OCI-LY3 (cell line): Measurements from ENCODE around the gene FDXR.

Experiments
- H2AFZ ChIP-seq: fragments of 200-600, 300-600 bp; shearing (Covaris generic); 2 replicates; pipeline ENCODE4 v1.6.0; 2014; ENCODE audit warnings: antibody characterized with exemption, low read depth, low read length
- H3K27ac ChIP-seq: fragments of 200-600, 300-600 bp; sonication (generic); 2 replicates; pipeline ENCODE4 v1.5.1; 2014; ENCODE audit warnings: mild to moderate bottlenecking, low read length, moderate library complexity, mixed read lengths
- H3K27me3 ChIP-seq: fragments of 200-600, 300-600 bp; sonication (generic); 2 replicates; pipeline ENCODE4 v1.6.1; 2014; ENCODE audit warnings: low read depth, low read length, mixed read lengths
- H3K36me3 ChIP-seq: fragments of 200-600, 300-600 bp; sonication (generic); replicated peaks from 2 replicates; pipeline ENCODE3; 2014; ENCODE audit warnings: low read depth, low read length, mixed read lengths
- H3K4me1 ChIP-seq: fragments of 300-600, 200-600 bp; sonication (generic); 2 replicates; pipeline ENCODE4 v1.6.1; 2014; ENCODE audit warnings: low read length, mixed read lengths
- H3K4me2 ChIP-seq: fragments of 200-600, 300-600 bp; sonication (generic); 2 replicates; pipeline ENCODE4 v1.6.1; 2014; ENCODE audit warnings: low read length, mixed read lengths
- H3K4me3 ChIP-seq: fragments of 300-600, 200-600 bp; sonication (generic); 2 replicates; pipeline ENCODE4 v1.5.1; 2014; ENCODE audit warnings: antibody characterized with exemption, mild to moderate bottlenecking, low read length, moderate library complexity
- H3K79me2 ChIP-seq: fragments of 300-600, 200-600 bp; shearing (Covaris generic); 2 replicates; pipeline ENCODE4 v1.6.1; 2014; ENCODE audit warnings: mild to moderate bottlenecking, low read length, mixed read lengths
- H3K9ac ChIP-seq: fragments of 300-600, 200-600 bp; shearing (Covaris generic); 2 replicates; pipeline ENCODE4 v1.6.0; 2014; ENCODE audit warnings: mild to moderate bottlenecking, low read length, moderate library complexity
- H3K9me3 ChIP-seq: fragments of 200-600, 300-600 bp; shearing (Covaris generic); 2 replicates; pipeline ENCODE4 v1.6.1; 2014; ENCODE audit warnings: low read length, mixed read lengths; ENCODE audit not compliant: insufficient read depth
- H4K20me1 ChIP-seq: fragments of 200-600, 300-600 bp; sonication (generic); 2 replicates; pipeline ENCODE4 v1.6.1; 2016; ENCODE audit warnings: low read length, mixed read lengths; ENCODE audit not compliant: insufficient read depth
- EZH2phosphoT487 ChIP-seq: fragments of 200-600 bp; shearing (Covaris generic); IDR thresholded peaks from 2 replicates; pipeline ENCODE4 v1.6.1; 2018; ENCODE audit warnings: antibody characterized with exemption, mixed run types, low read depth
- TF ChIP-seq, protein P1 (sequence below): fragments of 200-600, 300-600 bp; sonication (generic); IDR thresholded peaks from 2 replicates; pipeline ENCODE4 v1.5.1; 2014; ENCODE audit warnings: antibody characterized with exemption, low read length, low read depth

Gene FDXR

DNA sequence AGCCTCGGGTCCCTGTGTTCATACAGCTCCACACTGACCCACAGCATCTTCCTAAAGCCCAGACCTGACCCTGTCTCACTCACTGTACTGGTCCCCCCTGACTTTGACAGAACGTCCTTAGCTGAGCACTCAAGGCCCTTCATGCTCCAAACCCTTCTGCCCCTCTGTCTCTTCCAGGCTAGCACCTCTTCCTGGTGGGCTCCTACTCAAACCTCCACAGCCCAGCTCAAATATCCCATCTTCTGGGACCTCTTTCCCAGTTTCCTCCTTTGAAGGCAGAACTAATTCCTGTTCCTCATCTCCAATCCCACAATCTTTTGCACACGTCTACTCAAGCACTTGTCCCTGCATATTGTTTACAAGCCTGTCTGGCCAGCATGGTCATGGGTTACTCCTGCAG lies 21.9 kb downstream of the FDXR start:
- H3K4me2 ChIP-seq, result no peak overlapping the region
- H3K9me3 ChIP-seq, result no peaks in the 10 kb centered on the region
- H2AFZ ChIP-seq, result no peak overlapping the region
- no peaks in the 10 kb centered on the region for H3K79me2 ChIP-seq
- no peak overlapping the region for H3K9ac ChIP-seq
- H4K20me1 ChIP-seq, result no peaks in the 10 kb centered on the region
- no peak overlapping the region for H3K27ac ChIP-seq
- no peaks in the 10 kb centered on the region for H3K4me1 ChIP-seq
- H3K27me3 ChIP-seq, result no peaks in the 10 kb centered on the region
- no peaks in the 10 kb centered on the region for H3K36me3 ChIP-seq
- H3K4me3 ChIP-seq, result no peak overlapping the region
- TF ChIP-seq EZH2phosphoT487, result no peak
- TF ChIP-seq, protein P1, sequence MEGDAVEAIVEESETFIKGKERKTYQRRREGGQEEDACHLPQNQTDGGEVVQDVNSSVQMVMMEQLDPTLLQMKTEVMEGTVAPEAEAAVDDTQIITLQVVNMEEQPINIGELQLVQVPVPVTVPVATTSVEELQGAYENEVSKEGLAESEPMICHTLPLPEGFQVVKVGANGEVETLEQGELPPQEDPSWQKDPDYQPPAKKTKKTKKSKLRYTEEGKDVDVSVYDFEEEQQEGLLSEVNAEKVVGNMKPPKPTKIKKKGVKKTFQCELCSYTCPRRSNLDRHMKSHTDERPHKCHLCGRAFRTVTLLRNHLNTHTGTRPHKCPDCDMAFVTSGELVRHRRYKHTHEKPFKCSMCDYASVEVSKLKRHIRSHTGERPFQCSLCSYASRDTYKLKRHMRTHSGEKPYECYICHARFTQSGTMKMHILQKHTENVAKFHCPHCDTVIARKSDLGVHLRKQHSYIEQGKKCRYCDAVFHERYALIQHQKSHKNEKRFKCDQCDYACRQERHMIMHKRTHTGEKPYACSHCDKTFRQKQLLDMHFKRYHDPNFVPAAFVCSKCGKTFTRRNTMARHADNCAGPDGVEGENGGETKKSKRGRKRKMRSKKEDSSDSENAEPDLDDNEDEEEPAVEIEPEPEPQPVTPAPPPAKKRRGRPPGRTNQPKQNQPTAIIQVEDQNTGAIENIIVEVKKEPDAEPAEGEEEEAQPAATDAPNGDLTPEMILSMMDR, result no peak

DNA sequence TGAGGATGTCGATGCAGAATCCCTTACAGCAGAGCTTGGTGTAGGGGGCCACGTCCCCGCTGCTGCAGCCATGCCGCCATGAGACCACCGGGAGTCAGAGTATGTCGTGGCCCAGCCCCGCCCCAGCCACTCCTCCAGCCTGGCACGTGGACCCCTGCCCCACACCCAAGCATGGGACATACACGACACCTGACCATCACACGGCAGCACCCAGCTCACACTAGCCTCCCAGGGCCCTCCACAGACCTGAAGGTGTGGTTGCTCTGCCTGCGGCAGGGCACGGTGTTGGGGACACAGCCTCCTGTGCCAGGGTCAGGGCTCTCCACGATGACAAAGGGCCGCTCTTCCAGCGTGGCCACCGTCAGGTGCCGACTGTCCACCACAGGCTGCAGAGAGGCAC lies 22.5 kb downstream of the FDXR start:
- H3K36me3 ChIP-seq, result no peaks in the 10 kb centered on the region
- TF ChIP-seq EZH2phosphoT487, result no peak
- TF ChIP-seq, protein P1, result no peak
- H3K27me3 ChIP-seq, result no peaks in the 10 kb centered on the region
- H3K4me3 ChIP-seq, result no peak overlapping the region
- H3K4me1 ChIP-seq, result no peaks in the 10 kb centered on the region
- H3K27ac ChIP-seq, result no peak overlapping the region
- no peaks in the 10 kb centered on the region for H3K79me2 ChIP-seq
- no peak overlapping the region for H3K4me2 ChIP-seq
- H3K9me3 ChIP-seq, result no peaks in the 10 kb centered on the region
- no peaks in the 10 kb centered on the region for H4K20me1 ChIP-seq
- H3K9ac ChIP-seq, result no peak overlapping the region
- H2AFZ ChIP-seq, result no peak overlapping the region

DNA sequence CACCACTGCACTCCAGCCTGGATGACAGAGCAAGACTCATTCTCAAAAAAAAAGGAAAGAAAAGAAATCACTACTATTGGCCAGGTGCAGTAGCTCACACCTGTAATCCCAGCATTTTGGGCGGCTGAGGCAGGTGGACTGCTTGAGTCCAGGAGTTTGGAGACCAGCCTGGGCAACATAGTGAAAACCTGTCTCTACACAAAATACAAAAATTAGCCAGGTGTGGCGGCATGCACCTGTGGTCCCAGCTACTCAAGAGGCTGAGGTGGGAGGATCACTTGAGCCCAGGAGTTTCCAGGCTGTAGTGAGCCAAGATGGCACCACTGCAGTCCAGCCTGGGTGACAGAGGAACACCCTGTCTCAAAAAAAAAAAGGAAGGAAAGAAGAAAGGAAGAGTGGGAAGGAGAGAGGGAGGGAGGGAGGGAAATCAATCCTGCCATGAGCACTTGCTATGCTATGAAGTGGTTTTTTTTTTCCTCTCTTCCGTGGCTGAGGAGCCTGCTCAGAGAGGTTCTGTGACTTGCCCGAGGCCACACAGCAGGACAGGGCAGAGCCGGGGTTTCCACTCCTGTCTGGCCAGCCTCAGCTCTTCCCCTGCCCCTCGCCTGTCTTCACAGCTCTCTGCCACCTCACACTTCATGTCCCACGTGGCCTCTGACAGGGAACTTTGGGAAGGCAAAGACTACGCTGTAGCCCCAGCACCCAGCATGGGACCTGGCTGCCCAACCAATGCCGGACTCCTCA lies 24.0 kb downstream of the FDXR start:
- Histone ChIP-seq H3K4me3 (no peak overlapping the region), H3K27me3 (no peaks in the 10 kb centered on the region), H3K9ac (no peak overlapping the region), H3K27ac (no peak overlapping the region), H3K79me2 (no peaks in the 10 kb centered on the region), H3K4me2 (no peak overlapping the region), H4K20me1 (no peaks in the 10 kb centered on the region), H3K36me3 (no peaks in the 10 kb centered on the region), H3K9me3 (no peaks in the 10 kb centered on the region), H2AFZ (no peak overlapping the region), H3K4me1 (no peaks in the 10 kb centered on the region)
- TF ChIP-seq, protein P1, result no peak

DNA sequence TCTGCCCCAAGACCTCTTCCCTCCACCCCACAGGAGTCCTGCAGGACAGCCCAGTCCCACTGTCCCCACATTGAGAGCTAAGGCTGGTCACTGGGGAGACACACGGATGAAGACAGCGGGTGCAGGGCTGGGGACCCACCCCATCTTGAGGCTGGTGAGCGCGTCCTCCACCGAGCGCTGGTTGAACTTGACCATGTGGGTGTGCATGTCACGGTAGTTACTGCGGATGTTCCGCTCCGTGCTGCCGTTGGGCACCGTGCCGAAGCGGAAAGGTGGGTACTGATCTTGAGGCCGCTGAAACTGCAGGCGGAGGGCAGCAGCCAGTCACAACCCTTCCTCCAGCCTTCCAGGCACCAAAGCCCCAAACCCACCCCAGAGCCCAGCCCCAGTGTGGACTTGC lies 26.2 kb downstream of the FDXR start:
- no peaks in the 10 kb centered on the region for H3K36me3 ChIP-seq
- H3K4me1 ChIP-seq, result no peaks in the 10 kb centered on the region
- no peak overlapping the region for H3K4me2 ChIP-seq
- no peak for TF ChIP-seq EZH2phosphoT487
- TF ChIP-seq, protein P1, result no peak
- no peak overlapping the region for H3K4me3 ChIP-seq
- H2AFZ ChIP-seq, result no peak overlapping the region
- H4K20me1 ChIP-seq, result no peaks in the 10 kb centered on the region
- H3K79me2 ChIP-seq, result no peaks in the 10 kb centered on the region
- H3K27me3 ChIP-seq, result no peaks in the 10 kb centered on the region
- H3K27ac ChIP-seq, result no peak overlapping the region
- H3K9me3 ChIP-seq, result no peaks in the 10 kb centered on the region
- no peak overlapping the region for H3K9ac ChIP-seq
